Stimulated activated CD4-positive, alpha-beta T cell treated with anti-CD3 and anti-CD28 coated beads, Interleukin-1b, Interleukin-23, amount 100 ng/mL, for 48 hours (primary cell): ENCODE data around the gene KAZN.

Source experiments
- DNase-seq: peaks from one replicate; pipeline ENCODE4 v3.0.0-alpha.2; 2020

Gene KAZN

GRCh38 chr1:15071936-15072335 lies 473.5 kb downstream of the KAZN start:
- no peak for DNase-seq

GRCh38 chr1:15073799-15074308 lies 475.4 kb downstream of the KAZN start:
- DNase-seq, result no peak

DNA sequence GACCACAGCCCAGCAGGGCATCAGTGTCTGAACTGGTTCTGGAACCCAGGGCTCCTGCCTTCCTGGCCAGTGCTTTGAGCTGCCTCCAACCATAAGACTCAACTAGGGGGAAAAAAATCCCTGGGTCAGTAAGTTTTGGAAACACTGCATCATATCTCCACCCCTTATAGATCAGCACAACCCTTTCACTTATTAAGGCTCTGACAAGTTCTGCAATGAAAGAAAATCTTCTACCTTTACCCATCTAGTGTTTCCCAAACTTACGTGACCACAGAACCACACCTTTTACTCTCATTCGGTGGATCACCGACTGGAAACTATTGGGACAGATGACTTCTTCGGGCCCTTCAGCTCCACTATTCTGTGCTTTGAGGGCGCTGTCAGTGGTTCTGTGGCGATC lies 476.7 kb downstream of the KAZN start:
- DNase-seq, result no peak

GRCh38 chr1:15075817-15076216 lies 477.3 kb downstream of the KAZN start:
- no peak for DNase-seq

DNA sequence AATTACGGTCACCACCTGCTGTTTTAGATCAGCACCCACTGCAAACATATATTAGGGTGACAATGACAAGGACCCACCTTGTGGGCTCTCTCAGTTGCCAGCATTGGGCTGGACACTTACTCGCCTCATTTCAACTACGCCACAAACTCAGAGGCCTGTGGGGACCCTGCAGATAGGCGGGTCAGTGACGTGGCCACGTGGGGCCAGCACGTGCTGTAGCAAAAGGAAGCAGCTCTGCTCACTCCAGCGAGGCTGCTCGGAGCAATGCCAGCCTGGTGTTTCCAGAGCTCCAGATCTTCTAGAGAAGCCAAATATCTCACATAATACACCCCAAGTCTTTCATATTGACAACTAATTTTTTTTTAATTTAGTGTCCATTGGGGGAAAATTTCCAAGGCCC lies 478.3 kb downstream of the KAZN start:
- DNase-seq, result no peak

DNA sequence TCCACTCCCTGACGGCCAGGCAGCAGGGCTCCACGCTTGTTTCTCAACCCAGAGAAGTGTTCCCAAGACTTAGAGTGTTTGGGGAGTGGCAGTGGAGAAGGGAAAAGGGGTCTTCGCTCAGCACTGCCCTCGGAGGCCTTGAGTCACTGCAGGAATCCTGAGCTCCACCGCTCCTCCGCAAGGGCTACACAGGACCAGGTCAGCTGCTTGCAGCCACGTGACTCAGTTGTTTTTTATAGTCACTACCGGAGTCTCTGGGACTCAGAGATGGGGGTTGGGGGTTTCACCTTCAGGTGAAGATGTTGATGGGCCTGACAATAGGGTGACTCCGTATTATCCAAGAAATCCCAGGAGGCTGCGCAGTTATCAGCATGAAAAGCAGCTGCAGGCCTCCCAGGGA lies 478.9 kb downstream of the KAZN start:
- DNase-seq, result no peak

DNA sequence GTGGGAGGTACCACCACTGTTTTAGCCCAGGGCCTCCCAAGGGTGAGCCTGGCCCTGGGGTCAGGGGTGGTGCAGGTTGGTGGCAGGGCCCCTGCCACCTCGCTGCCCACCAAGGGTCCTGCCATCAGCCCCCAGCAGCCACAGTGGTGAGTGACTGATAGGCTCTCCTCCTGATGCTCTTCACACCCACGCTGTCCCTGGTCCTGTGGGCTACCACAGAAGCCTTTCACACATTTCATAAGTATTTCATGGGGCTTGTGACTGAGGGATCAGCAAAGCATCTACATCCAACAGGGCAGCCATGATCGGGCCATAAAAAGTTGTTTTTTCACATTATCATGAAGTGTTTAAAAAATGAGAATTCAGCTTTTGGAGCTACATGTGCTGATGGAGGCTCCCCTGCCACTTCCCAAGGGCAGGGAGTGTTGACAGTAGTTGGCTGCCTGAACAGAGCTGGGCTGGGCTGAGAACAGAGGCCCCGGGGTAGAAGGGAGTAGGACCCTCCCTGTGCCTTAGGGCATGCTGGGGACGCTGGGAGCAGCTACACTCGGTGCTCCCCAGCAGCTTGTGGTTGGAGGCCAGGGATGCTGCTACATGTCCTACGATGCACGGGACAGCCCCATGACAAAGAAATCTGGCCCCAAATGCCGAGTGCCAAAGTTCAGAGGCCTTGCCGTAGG lies 482.0 kb downstream of the KAZN start:
- DNase-seq, result no peak

GRCh38 chr1:15081102-15081501 lies 482.6 kb downstream of the KAZN start:
- DNase-seq, result no peak

DNA sequence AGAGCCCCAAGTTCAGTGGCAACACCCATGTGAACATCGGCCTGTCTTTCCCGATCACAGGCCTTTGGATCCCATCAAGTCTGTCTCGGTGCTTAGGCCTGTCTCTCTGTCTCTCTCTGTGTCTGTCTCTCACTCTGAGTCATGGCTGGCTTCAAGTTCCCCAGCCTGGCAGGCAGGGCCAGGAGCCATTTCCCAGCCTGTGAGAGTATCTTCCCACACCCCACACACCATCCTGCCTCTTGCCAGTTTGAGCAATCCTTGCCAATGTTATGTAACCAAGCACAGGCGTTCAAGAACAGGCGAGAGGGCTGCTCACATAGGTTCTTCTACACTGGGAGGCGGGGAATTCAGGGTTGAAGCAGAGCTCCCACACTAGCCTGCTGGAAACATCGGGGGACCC lies 485.1 kb downstream of the KAZN start:
- no peak for DNase-seq

- DNase-seq, result no peak
These were observed 489.9 kb downstream of the KAZN start for GRCh38 chr1:15088281-15088971.

- no peak for DNase-seq
These were observed 490.9 kb downstream of the KAZN start for GRCh38 chr1:15089258-15089992.

GRCh38 chr1:15090373-15090772 lies 491.9 kb downstream of the KAZN start:
- peak; percentile 21 for DNase-seq

GRCh38 chr1:15094056-15094455 lies 495.6 kb downstream of the KAZN start:
- no peak for DNase-seq

DNA sequence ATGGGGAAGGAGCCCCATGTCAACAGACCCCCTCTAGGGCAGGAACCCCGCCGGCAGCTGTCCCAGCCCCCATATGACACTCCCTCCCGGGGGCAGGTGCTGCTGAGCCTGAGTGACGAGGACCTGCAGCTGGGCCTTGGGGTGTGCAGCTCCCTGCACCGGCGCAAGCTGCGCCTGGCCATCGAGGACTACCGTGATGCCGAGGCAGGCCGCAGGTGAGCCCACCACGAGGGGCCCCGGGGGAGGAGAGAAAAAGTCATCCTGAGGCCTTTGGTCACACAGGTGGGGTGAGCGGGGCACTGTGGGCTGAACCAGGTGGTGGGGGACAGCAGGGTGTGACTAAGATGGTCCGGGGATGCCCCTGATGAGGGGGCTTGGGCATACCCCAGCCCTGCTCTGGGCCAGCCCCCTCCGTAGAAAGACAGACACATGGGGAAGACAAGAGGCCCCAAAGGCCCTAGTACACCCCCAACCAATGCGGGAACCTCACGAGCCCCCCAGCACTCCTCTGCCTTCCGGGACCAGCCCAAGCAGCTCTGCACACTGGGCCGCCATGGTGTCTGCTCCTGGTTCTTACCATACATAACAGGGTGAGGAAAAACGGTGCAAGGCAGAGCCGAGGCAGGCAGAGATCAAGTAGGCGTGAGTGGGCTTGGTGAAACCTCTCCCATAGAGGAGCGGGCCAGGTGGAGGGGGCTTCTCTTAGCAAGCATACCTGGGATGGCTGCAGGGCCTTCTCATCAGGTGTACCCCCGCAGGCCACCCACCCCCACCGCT lies 496.4 kb downstream of the KAZN start:
- no peak for DNase-seq

DNA sequence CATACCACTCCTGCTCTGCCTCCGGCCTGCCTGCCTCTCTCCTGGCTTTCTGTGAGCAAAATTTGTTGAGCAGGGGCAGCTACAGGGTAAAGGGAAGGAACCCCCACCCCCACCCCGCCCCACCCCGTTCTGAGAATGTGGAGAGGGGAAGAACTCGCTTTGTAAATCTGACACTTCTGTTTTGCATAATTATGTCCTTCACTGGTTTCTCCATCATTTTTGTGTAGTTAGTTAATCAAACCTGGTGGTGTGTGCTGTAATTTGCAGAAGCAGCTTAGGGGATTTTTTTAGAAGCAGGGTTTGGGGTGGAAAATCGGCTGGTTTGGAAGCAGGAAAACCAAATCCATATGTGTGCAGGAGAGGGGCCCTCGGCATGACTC lies 497.0 kb downstream of the KAZN start:
- DNase-seq, result no peak

GRCh38 chr1:15096293-15096692 lies 497.8 kb downstream of the KAZN start:
- DNase-seq, result no peak

GRCh38 chr1:15098176-15099125 lies 500.0 kb downstream of the KAZN start:
- DNase-seq, result no peak

DNA sequence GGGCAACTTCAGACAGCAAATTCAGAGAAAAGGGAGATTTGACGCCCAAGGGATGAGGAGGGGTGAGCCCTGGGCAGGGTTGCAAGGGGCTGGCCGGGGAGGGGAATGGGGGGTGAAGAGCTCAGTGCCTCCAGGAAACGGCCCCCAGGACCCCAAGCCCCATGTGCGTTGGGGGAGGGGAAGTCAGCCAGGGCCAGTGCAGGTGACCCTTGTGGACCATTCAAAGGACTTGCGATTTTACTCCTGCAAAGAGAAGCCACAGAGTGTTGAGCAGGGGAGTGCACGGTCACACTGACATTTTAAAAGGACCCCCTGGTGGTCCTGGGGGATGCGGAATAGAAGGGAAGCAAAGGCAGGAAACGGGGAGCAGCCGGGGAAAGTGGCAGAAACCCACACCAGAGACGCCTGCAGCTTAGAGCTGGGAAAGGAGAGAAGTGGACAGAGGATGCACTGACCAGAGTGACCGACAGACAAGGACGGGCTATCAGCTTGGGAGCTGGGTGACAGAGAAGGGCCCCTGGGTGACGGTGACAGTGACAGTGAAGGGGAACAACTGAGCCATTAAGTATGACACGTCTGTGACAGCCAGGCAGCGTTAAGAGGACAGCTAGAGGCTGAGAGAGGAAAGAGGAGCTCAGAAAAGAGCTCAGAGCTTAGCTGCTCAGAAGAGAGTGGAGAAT lies 501.1 kb downstream of the KAZN start:
- DNase-seq, result no peak

DNA sequence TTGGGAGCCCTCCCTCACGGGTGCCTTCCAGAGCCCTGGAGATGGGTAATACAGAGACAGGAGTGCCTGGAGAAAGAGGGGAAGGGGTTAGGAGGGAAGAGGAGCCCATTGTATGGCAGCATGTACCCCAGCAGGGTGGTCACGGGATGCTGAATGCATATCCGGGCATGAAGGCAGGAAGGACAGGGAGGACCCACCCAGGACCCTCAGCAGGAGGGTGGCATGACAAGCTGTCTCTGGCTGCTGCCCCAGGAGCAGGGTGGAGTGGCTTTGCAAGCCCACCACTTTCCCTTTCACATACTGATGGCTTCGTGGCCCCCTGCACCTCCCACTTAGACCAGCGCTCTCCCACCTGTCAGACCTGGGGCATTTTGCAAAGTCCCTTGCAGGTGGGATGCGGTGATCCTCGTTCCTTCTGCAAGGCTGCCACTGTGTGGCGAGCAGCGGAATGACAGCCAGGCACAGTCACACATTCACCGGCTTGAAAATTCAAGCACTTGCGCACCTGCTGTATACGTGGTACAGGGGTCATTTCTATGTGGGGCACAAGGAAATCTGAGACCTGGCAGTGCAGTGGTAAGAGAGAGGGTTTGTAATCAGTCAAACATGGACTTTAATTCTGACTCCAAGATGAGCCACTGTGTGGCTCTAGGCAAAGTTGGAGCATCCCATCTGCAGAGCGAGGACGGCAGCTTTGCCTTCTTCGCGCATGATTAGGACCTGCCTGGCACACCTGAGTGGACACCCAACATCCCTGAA lies 501.8 kb downstream of the KAZN start:
- DNase-seq, result peak; percentile 49
